Stomach (tissue), 9 donors: ENCODE data around the gene ATG10. TPM values are rescaled to one million over a fixed set of nuclear protein-coding genes. Genes with fewer than 3 reads are reported as not detected.
"Not testable (repeated sequence)": the region's sequence is repeated elsewhere in the genome, so short reads cannot be mapped to it uniquely, and the experiment has no call there.

Experiments
- DNase-seq, 2 donors: peaks; one replicate each; pipeline versions ENCODE4 v3.0.0 to v3.0.0-alpha.2; 2013 to 2019
- H3K27ac ChIP-seq, 5 donors: fragments of 200-600 bp in 4 of 5; sonication (generic) in 4 of 5; one replicate each; pipeline ENCODE4 v1.5.1; 2013 to 2019; ENCODE audit warnings: mild to moderate bottlenecking in 1 of 5, moderate library complexity in 1 of 5
- H3K27me3 ChIP-seq, 3 donors: fragments of 200-600 bp; sonication (generic); one replicate each; pipeline ENCODE4 v1.5.1; 2017 to 2019; ENCODE audit warnings: mixed run types in 1 of 3
- H3K36me3 ChIP-seq, 4 donors: fragments of 200-600 bp; sonication (generic); 1 replicate in 3 of 4; 2 replicates in 1 of 4; pipeline ENCODE4 v1.5.1; 2016 to 2019
- H3K4me1 ChIP-seq, 4 donors: fragments of 200-600 bp; sonication (generic); one replicate each; pipeline ENCODE4 v1.5.1; 2016 to 2019
- H3K4me3 ChIP-seq, 4 donors: fragments of 200-600 bp; sonication (generic) in 3 of 4; one replicate each; pipeline ENCODE4 v1.5.1; 2016 to 2019; ENCODE audit warnings: mild to moderate bottlenecking in 1 of 4
- H3K9me3 ChIP-seq, 4 donors: fragments of 200-600 bp; sonication (generic); one replicate each; pipeline ENCODE4 v1.5.1; 2016 to 2019
- CTCF ChIP-seq, 7 experiments: fragments of 450-650 bp in 4 of 7; fragments of 200-600 bp in 3 of 7; sonication (generic) in 3 of 7; IDR thresholded peaks; one replicate each; pipeline ENCODE4 v1.5.1; 2016 to 2019; ENCODE audit warnings: antibody characterized with exemption in 7 of 7, control low read depth in 2 of 7, mild to moderate bottlenecking in 1 of 7
- EP300 ChIP-seq: sonication (generic); formaldehyde crosslinking; IDR thresholded peaks from one replicate; pipeline ENCODE4 v1.6.1; 2017; ENCODE audit warnings: antibody characterized with exemption
- POLR2A ChIP-seq, 4 donors: fragments of 450-650 bp; IDR thresholded peaks; one replicate each; pipeline ENCODE4 v1.6.1; 2016; ENCODE audit warnings: antibody characterized with exemption in 4 of 4, control low read depth in 2 of 4, mild to moderate bottlenecking in 1 of 4, moderate library complexity in 1 of 4
- POLR2AphosphoS5 ChIP-seq, 3 donors: sonication (generic); formaldehyde crosslinking; IDR thresholded peaks; one replicate each; pipeline ENCODE4 v1.6.1; 2016; ENCODE audit warnings: antibody characterized with exemption in 3 of 3
- WGBS, 5 donors: extraction: QIAGEN DNeasy Blood & Tissue Kit in 3 of 5; methylation state at CpG; one replicate each; pipeline versions ENCODE4 v1.1.5 to v1.1.7; 2013 to 2018; 5-methylcytosine and 5-hydroxymethylcytosine counted together
- intact Hi-C: fragments of 100-400 bp; cut with DNase I; formaldehyde crosslinking; loops from one replicate; pipeline ENCODE4 v1.15.1; 2023; ENCODE audit warnings: low total_unique reads
- polyA plus RNA-seq, 3 donors: library from polyadenylated mRNA; stranded (reverse); fragments of 200-250 nt; gene quantifications; one replicate each; pipeline ENCODE4 v1.2.3, GENCODE V29; 2013
- total RNA-seq, 5 donors: library from RNA; depleted of rRNA; stranded (reverse); fragments of >200 nt; gene quantifications; one replicate each; pipeline versions ENCODE4 v1.1.0 to v1.2.3, GENCODE V29; 2014 to 2016
- donor health status: healthy with polysubstance abuse.
- donor health status: Bipolar disorder and iron deficiency.
- donor health status: healthy.

ATG10 gene
- total and polyA plus RNA-seq, 8 donors, result 0.58 to 16.5 (median 4.3) TPM

GRCh38 chr5:81942746-81943145, 29.1 kb upstream of the ATG10 start:
- H3K4me1 ChIP-seq, result no peaks in the 10 kb centered on the region
- no peak for DNase-seq
- 36 to 70% (median 52%) methylated on average over 1 of the region's 1 CpG for WGBS, 5 donors
- TF ChIP-seq POLR2AphosphoS5 (IDR thresholded peaks at IDR 0.05) (no peak), EP300 (no peak), CTCF (IDR thresholded peaks at IDR 0.05) (no peak), POLR2A (IDR thresholded peaks at IDR 0.05) (no peak)
- H3K27ac ChIP-seq, result no peak overlapping the region
- peaks cover 0 to 29% (median 15%) of the 10 kb centered on the region in 4 donors for H3K9me3 ChIP-seq
- intact Hi-C loops, result no loop called here
- no peak overlapping the region for H3K4me3 ChIP-seq
- no peaks in the 10 kb centered on the region for H3K27me3 ChIP-seq
- H3K36me3 ChIP-seq, result no peaks in the 10 kb centered on the region

DNA sequence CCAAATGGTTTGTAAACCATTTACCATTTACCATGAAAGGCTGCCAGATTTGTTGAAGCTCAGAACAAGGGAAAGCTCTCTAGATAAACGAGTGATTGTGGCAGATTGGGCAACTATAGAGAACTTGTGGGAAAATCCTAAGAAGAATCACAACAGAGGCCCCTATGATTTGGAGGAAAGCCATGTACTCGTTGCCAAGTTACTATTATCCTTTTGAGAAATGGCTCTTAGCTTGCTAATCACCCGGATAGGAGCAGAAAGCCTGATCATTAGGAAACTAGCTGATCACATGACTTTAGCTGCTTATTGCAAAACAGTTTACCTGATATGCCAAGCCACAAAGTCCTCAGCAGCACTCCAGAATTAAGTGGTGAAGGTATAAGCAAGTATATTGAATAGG, 23.5 kb upstream of the ATG10 start:
- intact Hi-C loops, result no loop called here
- H3K27me3 ChIP-seq, result no peaks in the 10 kb centered on the region
- H3K36me3 ChIP-seq, result no peaks in the 10 kb centered on the region
- no peak for DNase-seq
- WGBS, 5 donors, result 18 to 32% (median 28%) methylated on average over 3 of the region's 3 CpGs
- peaks cover 0 to 17% (median 7%) of the 10 kb centered on the region in 4 donors for H3K4me1 ChIP-seq
- H3K9me3 ChIP-seq, result peaks cover 0 to 7% (median under 1%) of the 10 kb centered on the region in 4 donors
- TF ChIP-seq POLR2A (IDR thresholded peaks at IDR 0.05) (no peak), CTCF (IDR thresholded peaks at IDR 0.05) (no peak), EP300 (no peak)
- H3K4me3 ChIP-seq, result no peak overlapping the region
- H3K27ac ChIP-seq, result no peak overlapping the region

- no peak for TF ChIP-seq EP300
- no peak for TF ChIP-seq POLR2AphosphoS5 (IDR thresholded peaks at IDR 0.05)
- no peak for TF ChIP-seq CTCF (IDR thresholded peaks at IDR 0.05)
- TF ChIP-seq POLR2A (IDR thresholded peaks at IDR 0.05), result no peak
- DNase-seq, result no peak
- no peak overlapping the region for H3K27ac ChIP-seq
- 89 to 95% (median 93%) methylated on average over 3 of the region's 3 CpGs for WGBS, 5 donors
- H3K4me3 ChIP-seq, result no peak overlapping the region
- no peaks in the 10 kb centered on the region for H3K36me3 ChIP-seq
- no peaks in the 10 kb centered on the region for H3K9me3 ChIP-seq
- no peaks in the 10 kb centered on the region for H3K27me3 ChIP-seq
- intact Hi-C loops, result no loop called here
- H3K4me1 ChIP-seq, result peaks cover 0 to 17% (median 7%) of the 10 kb centered on the region in 4 donors
These were observed 22.4 kb upstream of the ATG10 start for GRCh38 chr5:81949462-81949861.

GRCh38 chr5:81950996-81951395, 20.8 kb upstream of the ATG10 start:
- WGBS, 5 donors, result 9 to 41% (median 28%) methylated on average over 1 of the region's 1 CpG
- Histone ChIP-seq H3K4me3 (no peak overlapping the region), H3K27me3 (no peaks in the 10 kb centered on the region), H3K4me1 (peaks cover 0 to 17% (median 7%) of the 10 kb centered on the region in 4 donors), H3K36me3 (no peaks in the 10 kb centered on the region), H3K9me3 (no peaks in the 10 kb centered on the region), H3K27ac (peak overlapping the region in 1 of 5 donors; percentile 62)
- intact Hi-C loops, result no loop called here
- DNase-seq, result no peak
- no peak for TF ChIP-seq POLR2AphosphoS5 (IDR thresholded peaks at IDR 0.05)
- TF ChIP-seq EP300, result no peak
- TF ChIP-seq POLR2A (IDR thresholded peaks at IDR 0.05), result no peak
- TF ChIP-seq CTCF (IDR thresholded peaks at IDR 0.05), result no peak

GRCh38 chr5:81954796-81955195, 17.0 kb upstream of the ATG10 start:
- H3K9me3 ChIP-seq, H3K36me3 ChIP-seq, H3K27ac ChIP-seq, H3K27me3 ChIP-seq, H3K4me3 ChIP-seq, intact Hi-C loops, DNase-seq: not testable (repeated sequence)
- peaks cover 0 to 17% (median 7%) of the 10 kb centered on the region in 4 donors for H3K4me1 ChIP-seq
- 79 to 86% (median 81%) methylated on average over 8 of the region's 8 CpGs for WGBS, 5 donors

DNA sequence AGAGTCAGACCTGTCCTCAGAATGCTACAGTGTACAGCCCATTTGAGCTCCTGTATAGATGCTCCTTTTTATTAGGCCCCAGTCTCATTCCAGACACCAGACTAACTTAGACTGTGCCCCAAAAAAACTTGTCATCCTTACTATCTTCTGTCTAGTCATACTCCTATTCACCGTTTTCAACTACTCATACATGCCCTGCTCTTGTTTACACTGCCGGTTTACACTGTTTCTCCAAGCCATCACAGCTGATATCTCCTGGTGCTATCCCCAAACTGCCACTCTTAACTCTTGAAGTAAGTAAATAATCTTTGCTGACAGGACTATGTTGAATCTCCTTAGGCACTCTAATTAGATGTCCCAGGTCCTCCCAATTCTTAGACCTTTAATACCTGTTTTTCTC, 13.7 kb upstream of the ATG10 start:
- 52 to 70% (median 63%) methylated on average over 2 of the region's 2 CpGs for WGBS, 5 donors
- H3K4me1 ChIP-seq, H3K27ac ChIP-seq, H3K27me3 ChIP-seq, H3K4me3 ChIP-seq, DNase-seq, H3K36me3 ChIP-seq, H3K9me3 ChIP-seq, intact Hi-C loops: not testable (repeated sequence)
